SH-SY5Y (cell line): ENCODE data around the gene EYA4.

Experiments
- GATA2 ChIP-seq: IDR thresholded peaks from 2 replicates; pipeline ENCODE4 v1.6.1; 2011; ENCODE audit warnings: mild to moderate bottlenecking, low read depth, low read length
- GATA3 ChIP-seq: IDR thresholded peaks from 2 replicates; pipeline ENCODE4 v1.6.1; 2011; ENCODE audit warnings: low read depth, mild to moderate bottlenecking, low read length, moderate library complexity

GRCh38 chr6:133214267-133214666 is 26.9 kb upstream of the EYA4 start:
- no peak for TF ChIP-seq GATA2
- no peak for TF ChIP-seq GATA3
